Loucy (cell line): ENCODE results near the gene TMEM225B.
"Not testable (repeated sequence)": the region's sequence is repeated elsewhere in the genome, so short reads cannot be mapped to it uniquely, and the experiment has no call there.

Experiments
- H2AFZ ChIP-seq: fragments of 200-600 bp; sonication (generic); 2 replicates; pipeline ENCODE4 v1.6.0; 2016; ENCODE audit warnings: antibody characterized with exemption, mild to moderate bottlenecking, low read length, moderate library complexity
- H3F3A ChIP-seq: fragments of 200-600 bp; 2 replicates; pipeline ENCODE4 v1.6.0; 2016; ENCODE audit warnings: antibody characterized with exemption, low read depth, mild to moderate bottlenecking
- H3K27me3 ChIP-seq: fragments of 200-600 bp; sonication (generic); 2 replicates; pipeline ENCODE4 v1.6.1; 2014; ENCODE audit warnings: low read length, mild to moderate bottlenecking; ENCODE audit not compliant: insufficient read depth, poor library complexity, severe bottlenecking
- H3K36me3 ChIP-seq: fragments of 200-600 bp; sonication (generic); 2 replicates; pipeline ENCODE4 v1.6.1; 2016; ENCODE audit warnings: low read length; ENCODE audit not compliant: insufficient read depth
- H3K4me1 ChIP-seq: fragments of 200-600 bp; sonication (generic); 2 replicates; pipeline ENCODE4 v1.5.1; 2014; ENCODE audit warnings: low read length, mild to moderate bottlenecking; ENCODE audit not compliant: insufficient read depth, poor library complexity, severe bottlenecking
- H3K4me2 ChIP-seq: fragments of 200-600 bp; sonication (generic); 2 replicates; pipeline ENCODE4 v1.6.0; 2014; ENCODE audit warnings: antibody characterized with exemption, low read length, low read depth, mild to moderate bottlenecking; ENCODE audit not compliant: poor library complexity, severe bottlenecking
- H3K4me3 ChIP-seq: fragments of 200-600 bp; sonication (generic); 2 replicates; pipeline ENCODE4 v1.5.1; 2014; ENCODE audit warnings: low read length, mild to moderate bottlenecking, mixed read lengths; ENCODE audit not compliant: poor library complexity, severe bottlenecking
- H3K79me2 ChIP-seq: fragments of 200-600 bp; sonication (generic); 2 replicates; pipeline ENCODE4 v1.6.1; 2014; ENCODE audit warnings: low read length; ENCODE audit not compliant: insufficient read depth
- H3K9ac ChIP-seq: fragments of 200-600 bp; sonication (generic); 2 replicates; pipeline ENCODE4 v1.6.0; 2014; ENCODE audit warnings: mild to moderate bottlenecking, low read depth, low read length, moderate library complexity; ENCODE audit not compliant: poor library complexity, severe bottlenecking
- H3K9me2 ChIP-seq: fragments of 200-600 bp; sonication (generic); replicated peaks from 2 replicates; pipeline ENCODE4 v1.6.1; 2016; ENCODE audit warnings: low read depth, low read length, mixed read lengths
- H3K9me3 ChIP-seq: fragments of 200-600 bp; sonication (generic); 2 replicates; pipeline ENCODE4 v1.6.1; 2014; ENCODE audit warnings: mild to moderate bottlenecking, antibody characterized with exemption, low read length, low read depth; ENCODE audit not compliant: insufficient read depth
- H4K20me1 ChIP-seq: fragments of 200-600 bp; sonication (generic); 2 replicates; pipeline ENCODE4 v1.6.0; 2014; ENCODE audit warnings: antibody characterized with exemption, low read length, mild to moderate bottlenecking; ENCODE audit not compliant: insufficient read depth, poor library complexity, severe bottlenecking
- EZH2phosphoT487 ChIP-seq: fragments of 200-600 bp; IDR thresholded peaks from 2 replicates; pipeline ENCODE4 v1.6.1; 2018; ENCODE audit warnings: antibody characterized with exemption, mild to moderate bottlenecking, moderate library complexity, borderline replicate concordance
- TF ChIP-seq, protein P1 (sequence below): fragments of 200-600 bp; sonication (generic); conservative IDR thresholded peaks from 2 replicates; pipeline ENCODE4 v1.5.1; 2014; ENCODE audit warnings: mild to moderate bottlenecking, antibody characterized with exemption, low read length

The TMEM225B gene

DNA sequence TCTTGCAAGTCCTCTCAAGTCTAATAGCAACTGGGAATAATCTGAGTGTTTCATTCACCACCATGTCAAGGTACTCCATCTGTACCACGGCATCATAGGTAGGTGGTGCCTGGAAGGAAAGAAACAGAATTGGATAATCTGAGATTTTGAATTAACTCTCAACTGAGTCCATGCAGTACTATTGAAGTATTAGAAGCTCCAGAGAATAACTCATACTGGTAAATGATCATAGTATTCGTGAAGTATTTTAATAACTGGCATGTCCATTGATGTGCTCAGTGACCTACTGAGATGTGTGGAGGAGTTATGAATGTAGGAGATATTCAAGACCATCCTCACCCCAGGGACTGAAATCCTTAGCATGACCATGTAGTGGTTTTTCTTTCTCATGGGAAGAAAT lies 54.6 kb downstream of the TMEM225B start:
- Histone ChIP-seq H3K4me2 (no peak overlapping the region), H3K9me3 (no peaks in the 10 kb centered on the region), H3K4me1 (no peaks in the 10 kb centered on the region), H2AFZ (no peak overlapping the region), H3K9me2 (no peaks in the 10 kb centered on the region), H3K36me3 (no peaks in the 10 kb centered on the region; the same call in 1 of the 2 replicates), H3K27me3 (no peaks in the 10 kb centered on the region), H3K4me3 (no peak overlapping the region), H3K9ac (no peak overlapping the region), H4K20me1 (no peaks in the 10 kb centered on the region), H3F3A (no peaks in the 10 kb centered on the region), H3K79me2 (no peaks in the 10 kb centered on the region)
- TF ChIP-seq, protein P1, sequence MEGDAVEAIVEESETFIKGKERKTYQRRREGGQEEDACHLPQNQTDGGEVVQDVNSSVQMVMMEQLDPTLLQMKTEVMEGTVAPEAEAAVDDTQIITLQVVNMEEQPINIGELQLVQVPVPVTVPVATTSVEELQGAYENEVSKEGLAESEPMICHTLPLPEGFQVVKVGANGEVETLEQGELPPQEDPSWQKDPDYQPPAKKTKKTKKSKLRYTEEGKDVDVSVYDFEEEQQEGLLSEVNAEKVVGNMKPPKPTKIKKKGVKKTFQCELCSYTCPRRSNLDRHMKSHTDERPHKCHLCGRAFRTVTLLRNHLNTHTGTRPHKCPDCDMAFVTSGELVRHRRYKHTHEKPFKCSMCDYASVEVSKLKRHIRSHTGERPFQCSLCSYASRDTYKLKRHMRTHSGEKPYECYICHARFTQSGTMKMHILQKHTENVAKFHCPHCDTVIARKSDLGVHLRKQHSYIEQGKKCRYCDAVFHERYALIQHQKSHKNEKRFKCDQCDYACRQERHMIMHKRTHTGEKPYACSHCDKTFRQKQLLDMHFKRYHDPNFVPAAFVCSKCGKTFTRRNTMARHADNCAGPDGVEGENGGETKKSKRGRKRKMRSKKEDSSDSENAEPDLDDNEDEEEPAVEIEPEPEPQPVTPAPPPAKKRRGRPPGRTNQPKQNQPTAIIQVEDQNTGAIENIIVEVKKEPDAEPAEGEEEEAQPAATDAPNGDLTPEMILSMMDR: no peak

DNA sequence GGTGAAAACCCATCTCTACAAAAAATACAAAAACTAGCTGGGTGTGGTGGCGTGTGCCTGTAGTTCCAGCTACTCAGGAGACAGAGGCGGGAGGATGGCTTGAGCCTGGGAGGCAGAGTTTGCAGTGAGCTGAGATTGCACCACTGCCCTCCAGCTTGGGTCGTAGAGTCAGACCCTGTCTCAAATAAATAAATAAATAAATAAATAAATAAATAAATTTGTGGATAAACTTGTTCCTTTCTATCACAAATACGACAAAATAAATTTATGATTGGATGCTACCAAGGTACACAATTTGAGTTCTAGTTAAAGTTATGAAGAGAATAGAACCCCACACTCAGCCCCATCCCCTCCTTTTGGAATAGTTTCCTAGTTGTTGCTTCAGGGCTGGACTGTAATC lies 55.2 kb downstream of the TMEM225B start:
- H3K27me3 ChIP-seq, H3K9ac ChIP-seq, H3K9me3 ChIP-seq, H4K20me1 ChIP-seq, H2AFZ ChIP-seq, H3K79me2 ChIP-seq, H3K36me3 ChIP-seq, H3K4me1 ChIP-seq, H3K4me3 ChIP-seq, H3F3A ChIP-seq, H3K9me2 ChIP-seq, H3K4me2 ChIP-seq: not testable (repeated sequence)

DNA sequence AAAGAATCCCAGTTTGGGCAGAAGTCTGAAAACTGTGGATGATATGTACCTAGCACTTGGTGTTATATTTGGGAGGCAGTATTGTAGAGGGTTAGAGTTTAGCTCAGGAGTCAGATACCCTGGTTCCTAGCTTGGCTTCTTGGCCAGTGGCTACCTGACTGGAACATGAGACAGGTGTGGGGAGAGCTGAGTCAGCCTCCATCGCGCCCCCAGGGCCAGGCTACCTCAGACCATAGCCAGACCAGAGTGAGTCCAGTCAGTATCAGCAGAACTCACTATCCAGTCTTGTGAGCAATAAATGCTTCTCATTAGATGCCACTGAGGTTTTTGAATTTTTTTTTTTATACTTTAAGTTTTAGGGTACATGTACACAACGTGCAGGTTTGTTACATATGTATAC lies 55.7 kb downstream of the TMEM225B start:
- no peak overlapping the region for H2AFZ ChIP-seq
- H3K36me3 ChIP-seq: no peaks in the 10 kb centered on the region; the same call in 1 of the 2 replicates
- no peaks in the 10 kb centered on the region for H3K79me2 ChIP-seq
- H3K9me3 ChIP-seq: no peaks in the 10 kb centered on the region
- TF ChIP-seq, protein P1: no peak
- no peak for TF ChIP-seq EZH2phosphoT487
- H3K9me2 ChIP-seq: no peaks in the 10 kb centered on the region
- no peak overlapping the region for H3K4me3 ChIP-seq
- no peak overlapping the region for H3K9ac ChIP-seq
- H3K4me1 ChIP-seq: no peaks in the 10 kb centered on the region
- no peaks in the 10 kb centered on the region for H3F3A ChIP-seq
- no peaks in the 10 kb centered on the region for H3K27me3 ChIP-seq
- no peaks in the 10 kb centered on the region for H4K20me1 ChIP-seq
- no peak overlapping the region for H3K4me2 ChIP-seq

DNA sequence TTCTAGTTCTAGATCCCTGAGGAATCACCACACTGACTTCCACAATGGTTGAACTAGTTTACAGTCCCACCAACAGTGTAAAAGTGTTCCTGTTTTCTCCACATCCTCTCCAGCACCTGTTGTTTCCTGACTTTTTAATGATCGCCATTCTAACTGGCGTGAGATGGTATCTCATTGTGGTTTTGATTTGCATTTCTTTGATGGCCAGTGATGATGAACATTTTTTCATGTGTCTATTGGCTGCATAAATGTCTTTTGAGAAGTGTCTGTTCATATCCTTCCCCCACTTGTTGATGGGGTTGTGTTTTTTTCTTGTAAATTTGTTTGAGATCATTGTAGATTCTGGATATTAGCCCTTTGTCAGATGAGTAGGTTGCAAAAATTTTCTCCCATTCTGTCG lies 56.6 kb downstream of the TMEM225B start:
- not testable (repeated sequence) for H3K4me2 ChIP-seq, H3K9ac ChIP-seq, H3K9me3 ChIP-seq, H3K27me3 ChIP-seq, H3K9me2 ChIP-seq, H3K4me3 ChIP-seq, H3F3A ChIP-seq, H3K36me3 ChIP-seq, H3K4me1 ChIP-seq, H2AFZ ChIP-seq, H4K20me1 ChIP-seq, H3K79me2 ChIP-seq

DNA sequence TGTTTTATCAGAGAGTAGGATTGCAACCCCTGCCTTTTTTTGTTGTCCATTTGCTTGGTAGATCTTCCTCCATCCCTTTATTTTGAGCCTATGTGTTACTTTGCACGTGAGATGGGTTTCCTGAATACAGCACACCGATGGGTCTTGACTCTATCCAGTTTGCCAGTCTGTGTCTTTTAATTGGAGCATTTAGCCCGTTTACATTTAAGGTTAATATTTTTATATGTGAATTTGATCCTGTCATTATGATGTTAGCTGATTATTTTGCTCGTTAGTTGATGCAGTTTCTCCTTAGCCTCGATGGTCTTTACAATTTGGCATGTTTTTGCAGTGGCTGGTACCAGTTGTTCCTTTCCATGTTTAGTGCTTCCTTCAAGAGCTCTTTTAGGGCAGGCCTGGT lies 59.8 kb downstream of the TMEM225B start:
- not testable (repeated sequence) for H3K9me3 ChIP-seq, H3K27me3 ChIP-seq, H3K9me2 ChIP-seq, H3K9ac ChIP-seq, H3K4me1 ChIP-seq, H3K4me2 ChIP-seq, H3F3A ChIP-seq, H3K4me3 ChIP-seq, H2AFZ ChIP-seq, H4K20me1 ChIP-seq, H3K79me2 ChIP-seq
- peaks cover 19% of the 10 kb centered on the region; the same call in 1 of the 2 replicates for H3K36me3 ChIP-seq
